Activated CD8-positive, alpha-beta memory T cell treated with anti-CD3 and anti-CD28 coated beads for 24 hours (primary cell): ENCODE measurements around the gene TMEM200C.
A peak's percentile ranks its signal among the peaks of the same experiment; 100 is the strongest.

ENCODE experiments used
- DNase-seq: peaks from one replicate; pipeline ENCODE4 v3.0.0-alpha.2; 2020

The TMEM200C gene

GRCh38 chr18:5895299-5895875 is at the start of gene TMEM200C:
Gene TMEM200C, minus strand, starts transcription at chr18:5895522. Its CDS starts 3,459 bp downstream, at chr18:5892063.
- DNase-seq: no peak

- no peak for DNase-seq
Observed at GRCh38 chr18:5944448-5944847, 49.1 kb upstream of the TMEM200C start.

GRCh38 chr18:5943514-5943913 is 48.2 kb upstream of the TMEM200C start:
- no peak for DNase-seq

GRCh38 chr18:5942591-5942990 is 47.3 kb upstream of the TMEM200C start:
- no peak for DNase-seq

GRCh38 chr18:5941890-5942289 is 46.6 kb upstream of the TMEM200C start:
- DNase-seq: no peak

- DNase-seq: no peak
Observed at GRCh38 chr18:5939801-5940667, 44.7 kb upstream of the TMEM200C start.

- no peak for DNase-seq
Observed at GRCh38 chr18:5937795-5938194, 42.5 kb upstream of the TMEM200C start.

GRCh38 chr18:5937121-5937520 is 41.8 kb upstream of the TMEM200C start:
- no peak for DNase-seq

GRCh38 chr18:5930789-5931188 is 35.5 kb upstream of the TMEM200C start:
- no peak for DNase-seq

GRCh38 chr18:5918205-5918858 is 23.0 kb upstream of the TMEM200C start:
- no peak for DNase-seq

- no peak for DNase-seq
Observed at GRCh38 chr18:5914951-5915350, 19.6 kb upstream of the TMEM200C start.

- DNase-seq: no peak
Observed at GRCh38 chr18:5914016-5914415, 18.7 kb upstream of the TMEM200C start.

- no peak for DNase-seq
Observed at GRCh38 chr18:5912566-5912965, 17.2 kb upstream of the TMEM200C start.

GRCh38 chr18:5909125-5909524 is 13.8 kb upstream of the TMEM200C start:
- no peak for DNase-seq

GRCh38 chr18:5903386-5903785 is 8.1 kb upstream of the TMEM200C start:
- no peak for DNase-seq

GRCh38 chr18:5900262-5900661 is 4.9 kb upstream of the TMEM200C start:
- DNase-seq: no peak

- no peak for DNase-seq
Observed at GRCh38 chr18:5899835-5900234, 4.5 kb upstream of the TMEM200C start.

GRCh38 chr18:5895876-5896740 is 786 bp upstream of the TMEM200C start:
- peak; percentile 59 for DNase-seq

- DNase-seq: no peak
Observed at GRCh38 chr18:5894611-5895298, 567 bp downstream of the TMEM200C start.

- DNase-seq: no peak
Observed at GRCh38 chr18:5893956-5894610, 1.2 kb downstream of the TMEM200C start.

- DNase-seq: no peak
Observed at GRCh38 chr18:5892823-5893431, 2.4 kb downstream of the TMEM200C start.
